ENCODE measurements around the gene TNN.

DNA sequence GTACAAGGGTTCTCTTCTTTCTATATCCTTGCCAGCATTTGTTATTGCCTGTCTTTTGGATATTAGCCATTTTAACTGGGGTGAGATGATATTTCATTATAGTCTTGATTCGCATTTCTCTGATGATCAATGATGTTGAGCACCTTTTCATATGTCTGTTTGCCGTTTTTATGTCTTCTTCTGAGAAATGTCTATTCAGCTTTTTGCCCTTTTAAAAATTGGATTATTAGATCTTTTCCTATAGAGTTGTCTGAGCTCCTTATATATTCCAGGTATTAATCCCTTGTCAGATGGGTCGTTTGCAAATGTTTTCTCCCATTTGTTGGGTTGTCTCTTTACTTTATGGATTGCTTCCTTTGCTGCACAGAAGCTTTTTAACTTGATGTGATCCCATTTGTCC, 25.0 kb upstream of the TNN start:
- TF ChIP-seq, protein P1, sequence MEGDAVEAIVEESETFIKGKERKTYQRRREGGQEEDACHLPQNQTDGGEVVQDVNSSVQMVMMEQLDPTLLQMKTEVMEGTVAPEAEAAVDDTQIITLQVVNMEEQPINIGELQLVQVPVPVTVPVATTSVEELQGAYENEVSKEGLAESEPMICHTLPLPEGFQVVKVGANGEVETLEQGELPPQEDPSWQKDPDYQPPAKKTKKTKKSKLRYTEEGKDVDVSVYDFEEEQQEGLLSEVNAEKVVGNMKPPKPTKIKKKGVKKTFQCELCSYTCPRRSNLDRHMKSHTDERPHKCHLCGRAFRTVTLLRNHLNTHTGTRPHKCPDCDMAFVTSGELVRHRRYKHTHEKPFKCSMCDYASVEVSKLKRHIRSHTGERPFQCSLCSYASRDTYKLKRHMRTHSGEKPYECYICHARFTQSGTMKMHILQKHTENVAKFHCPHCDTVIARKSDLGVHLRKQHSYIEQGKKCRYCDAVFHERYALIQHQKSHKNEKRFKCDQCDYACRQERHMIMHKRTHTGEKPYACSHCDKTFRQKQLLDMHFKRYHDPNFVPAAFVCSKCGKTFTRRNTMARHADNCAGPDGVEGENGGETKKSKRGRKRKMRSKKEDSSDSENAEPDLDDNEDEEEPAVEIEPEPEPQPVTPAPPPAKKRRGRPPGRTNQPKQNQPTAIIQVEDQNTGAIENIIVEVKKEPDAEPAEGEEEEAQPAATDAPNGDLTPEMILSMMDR (IDR thresholded peaks at IDR 0.05), result no peak
- TF ChIP-seq POLR2A (IDR thresholded peaks at IDR 0.05), result no peak
